Esophagus muscularis mucosa (tissue), 4 donors: ENCODE results near the gene ETV3. TPM values are rescaled to one million over a fixed set of nuclear protein-coding genes. Genes with fewer than 3 reads are reported as not detected.

Experiments used
- DNase-seq: peaks from one replicate; pipeline ENCODE4 v3.0.0-alpha.2; 2017; ENCODE audit errors: extremely low spot score
- H3K27ac ChIP-seq, 4 donors: fragments of 200-600 bp; sonication (generic); replicated peaks in 1 of 4; 1 replicate in 3 of 4; 2 replicates in 1 of 4; pipeline ENCODE4 v1.5.1; 2016 to 2019; ENCODE audit warnings: mild to moderate bottlenecking in 1 of 4
- H3K27me3 ChIP-seq, 4 donors: fragments of 200-600 bp; sonication (generic); one replicate each; pipeline versions ENCODE4 v1.5.1 to v1.6.0; 2016 to 2019
- H3K36me3 ChIP-seq, 4 donors: fragments of 200-600 bp; sonication (generic); one replicate each; pipeline ENCODE4 v1.5.1; 2016 to 2019
- H3K4me1 ChIP-seq, 4 donors: fragments of 200-600 bp; sonication (generic); one replicate each; pipeline ENCODE4 v1.5.1; 2016 to 2019
- H3K4me3 ChIP-seq, 4 donors: fragments of 200-600 bp; sonication (generic); 1 replicate in 2 of 4; 2 replicates in 2 of 4; pipeline ENCODE4 v1.5.1; 2016 to 2019; ENCODE audit warnings: mild to moderate bottlenecking in 4 of 4, moderate library complexity in 1 of 4
- H3K9me3 ChIP-seq, 4 donors: fragments of 200-600 bp; sonication (generic); 1 replicate in 3 of 4; 2 replicates in 1 of 4; pipeline ENCODE4 v1.5.1; 2016 to 2019
- CTCF ChIP-seq, 3 experiments: fragments of 200-600 bp in 2 of 3; fragments of 450-650 bp in 1 of 3; sonication (generic) in 2 of 3; IDR thresholded peaks; one replicate each; pipeline ENCODE4 v1.5.1; 2017 to 2019; ENCODE audit warnings: antibody characterized with exemption in 3 of 3, mild to moderate bottlenecking in 2 of 3, moderate library complexity in 1 of 3
- EP300 ChIP-seq: sonication (generic); formaldehyde crosslinking; IDR thresholded peaks from one replicate; pipeline ENCODE4 v1.6.1; 2017; ENCODE audit warnings: antibody characterized with exemption
- POLR2A ChIP-seq: fragments of 450-650 bp; IDR thresholded peaks from one replicate; pipeline ENCODE4 v1.6.1; 2017; ENCODE audit warnings: antibody characterized with exemption, moderate library complexity, mild to moderate bottlenecking, low read depth
- POLR2AphosphoS5 ChIP-seq, 2 donors: sonication (generic); formaldehyde crosslinking; IDR thresholded peaks; one replicate each; pipeline ENCODE4 v1.6.1; 2017; ENCODE audit warnings: antibody characterized with exemption in 2 of 2
- WGBS: methylation state at CpG from one replicate; pipeline ENCODE4 v1.1.5; 2018; 5-methylcytosine and 5-hydroxymethylcytosine counted together
- intact Hi-C: fragments of 100-400 bp; cut with DNase I; formaldehyde crosslinking; loops from one replicate; pipeline ENCODE4 v1.15.1; 2023
- total RNA-seq, 4 donors: library from RNA; depleted of rRNA; stranded (reverse); fragments of >200 nt; gene quantifications; one replicate each; pipeline versions ENCODE4 v1.1.0 to v1.2.1, GENCODE V29; 2016

The ETV3 gene
- total RNA-seq, 4 donors from 2014 or later, result 16.6 to 20.0 (median 19.2) TPM

GRCh38 chr1:157152510-157152909, 14.3 kb upstream of the ETV3 start:
- 94% methylated on average over 2 of the region's 2 CpGs for WGBS
- TF ChIP-seq POLR2A (no peak), EP300 (no peak), POLR2AphosphoS5 (IDR thresholded peaks at IDR 0.05) (no peak), CTCF (IDR thresholded peaks at IDR 0.05) (no peak)
- Histone ChIP-seq H3K27ac (no peak overlapping the region), H3K4me1 (peaks cover 20 to 29% (median 24%) of the 10 kb centered on the region in 4 donors), H3K9me3 (no peaks in the 10 kb centered on the region), H3K4me3 (no peak overlapping the region), H3K36me3 (no peaks in the 10 kb centered on the region), H3K27me3 (peaks cover 0 to 20% (median 0%) of the 10 kb centered on the region in 4 donors)
- intact Hi-C loops, result no loop called here
- DNase-seq, result no peak

GRCh38 chr1:157151506-157151905, 13.3 kb upstream of the ETV3 start:
- Histone ChIP-seq H3K36me3 (no peaks in the 10 kb centered on the region), H3K4me3 (no peak overlapping the region), H3K4me1 (peaks cover 20 to 29% (median 24%) of the 10 kb centered on the region in 4 donors), H3K27me3 (peaks cover 0 to 18% (median 0%) of the 10 kb centered on the region in 4 donors), H3K9me3 (no peaks in the 10 kb centered on the region), H3K27ac (no peak overlapping the region)
- no peak for DNase-seq
- TF ChIP-seq CTCF (IDR thresholded peaks at IDR 0.05) (no peak), POLR2AphosphoS5 (IDR thresholded peaks at IDR 0.05) (no peak), POLR2A (no peak), EP300 (no peak)
- intact Hi-C loops, result no loop called here
- WGBS, result 72% methylated on average over 3 of the region's 3 CpGs

GRCh38 chr1:157151073-157151472, 12.9 kb upstream of the ETV3 start:
- Histone ChIP-seq H3K27ac (no peak overlapping the region), H3K4me1 (peaks cover 18 to 26% (median 22%) of the 10 kb centered on the region in 4 donors), H3K36me3 (no peaks in the 10 kb centered on the region), H3K9me3 (no peaks in the 10 kb centered on the region), H3K27me3 (peaks cover 0 to 14% (median 0%) of the 10 kb centered on the region in 4 donors), H3K4me3 (no peak overlapping the region)
- 87% methylated on average over 3 of the region's 3 CpGs for WGBS
- DNase-seq, result no peak
- intact Hi-C loops, result no loop called here
- no peak for TF ChIP-seq CTCF (IDR thresholded peaks at IDR 0.05)
- TF ChIP-seq POLR2A, result no peak
- no peak for TF ChIP-seq POLR2AphosphoS5 (IDR thresholded peaks at IDR 0.05)
- no peak for TF ChIP-seq EP300

GRCh38 chr1:157150631-157151030, 12.4 kb upstream of the ETV3 start:
- WGBS, result 93% methylated on average over 6 of the region's 6 CpGs
- no peak for DNase-seq
- peaks cover 0 to 12% (median 0%) of the 10 kb centered on the region in 4 donors for H3K27me3 ChIP-seq
- peaks cover 14 to 22% (median 17%) of the 10 kb centered on the region in 4 donors for H3K4me1 ChIP-seq
- H3K9me3 ChIP-seq, result no peaks in the 10 kb centered on the region
- TF ChIP-seq CTCF (IDR thresholded peaks at IDR 0.05) (no peak), EP300 (no peak)
- intact Hi-C loops, result no loop called here
- H3K36me3 ChIP-seq, result no peaks in the 10 kb centered on the region
- H3K4me3 ChIP-seq, result no peak overlapping the region
- H3K27ac ChIP-seq, result no peak overlapping the region
